ENCODE data around the gene CYP2W1.

The CYP2W1 gene

GRCh38 chr7:966291-967069, 16.5 kb upstream of the CYP2W1 start:
- no peak for DNase-seq

GRCh38 chr7:967361-968082, 15.5 kb upstream of the CYP2W1 start:
- no peak for DNase-seq

DNA sequence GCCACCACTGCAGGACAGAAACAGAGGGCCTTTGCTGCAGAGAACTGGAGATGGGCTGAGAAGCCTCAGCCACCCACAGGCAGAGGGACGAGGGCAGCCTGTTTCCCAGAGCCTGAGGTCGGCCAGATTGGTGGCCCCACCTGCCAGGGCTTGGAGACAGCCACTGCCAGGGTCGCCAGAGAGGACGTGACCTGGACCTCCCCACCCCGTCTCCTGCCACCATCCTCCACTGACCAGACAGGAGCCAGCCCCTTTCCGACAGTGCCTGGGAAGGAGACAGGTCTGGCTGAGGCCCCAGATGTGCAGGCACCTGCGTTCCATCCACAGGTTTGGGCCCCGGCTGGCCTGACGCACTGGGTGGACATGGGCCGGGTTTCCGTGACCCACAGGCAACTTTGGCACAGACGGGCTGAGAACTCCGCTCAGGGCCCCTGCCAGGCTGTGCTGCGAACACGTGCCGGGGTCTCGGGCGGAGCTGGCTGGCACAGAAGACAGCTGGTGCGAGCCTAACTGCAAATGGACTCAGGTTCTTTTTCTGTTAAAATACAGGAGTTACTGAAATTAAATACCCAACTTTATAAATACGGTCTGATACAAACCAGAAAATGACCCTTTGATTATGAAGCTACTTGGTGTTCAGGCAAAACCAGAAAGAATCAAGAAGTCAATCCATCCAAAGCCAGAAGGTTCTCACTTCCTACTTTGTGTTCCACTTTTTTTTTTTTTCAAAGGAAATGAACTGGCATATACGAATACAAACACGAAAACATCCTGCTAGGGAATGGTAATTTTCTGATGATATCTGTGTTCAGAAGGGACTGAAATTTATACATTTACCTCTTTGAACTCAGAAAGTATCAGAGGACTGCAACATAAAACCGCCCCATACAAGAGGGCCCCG, 14.5 kb upstream of the CYP2W1 start:
- DNase-seq = no peak

GRCh38 chr7:969403-969802, 13.6 kb upstream of the CYP2W1 start:
- DNase-seq = no peak

GRCh38 chr7:970744-971143, 12.2 kb upstream of the CYP2W1 start:
- DNase-seq = no peak

- DNase-seq = no peak
These were observed 10.9 kb upstream of the CYP2W1 start for GRCh38 chr7:972110-972509.

GRCh38 chr7:972676-973309, 10.2 kb upstream of the CYP2W1 start:
- DNase-seq = no peak

GRCh38 chr7:973312-973711, 9.7 kb upstream of the CYP2W1 start:
- DNase-seq = no peak

DNA sequence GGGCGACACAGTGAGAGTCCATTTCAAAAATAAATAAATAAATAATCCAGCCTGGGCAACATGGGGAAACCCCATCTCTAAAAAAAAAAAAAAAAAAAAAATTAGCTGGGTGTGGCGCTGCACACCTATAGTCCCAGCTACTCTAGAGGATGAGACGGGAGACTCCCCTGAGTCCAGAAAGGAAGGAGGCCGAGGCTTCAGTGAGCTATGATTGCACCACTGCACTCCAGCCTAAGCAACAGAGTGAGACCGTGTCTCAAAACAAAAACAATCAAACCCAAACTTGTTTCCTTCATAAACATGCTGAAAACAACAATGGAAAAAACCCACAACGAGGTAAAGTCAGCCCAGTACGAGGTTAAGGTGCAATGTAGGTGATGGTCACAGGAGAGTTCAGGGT, 8.8 kb upstream of the CYP2W1 start:
- no peak for DNase-seq

DNA sequence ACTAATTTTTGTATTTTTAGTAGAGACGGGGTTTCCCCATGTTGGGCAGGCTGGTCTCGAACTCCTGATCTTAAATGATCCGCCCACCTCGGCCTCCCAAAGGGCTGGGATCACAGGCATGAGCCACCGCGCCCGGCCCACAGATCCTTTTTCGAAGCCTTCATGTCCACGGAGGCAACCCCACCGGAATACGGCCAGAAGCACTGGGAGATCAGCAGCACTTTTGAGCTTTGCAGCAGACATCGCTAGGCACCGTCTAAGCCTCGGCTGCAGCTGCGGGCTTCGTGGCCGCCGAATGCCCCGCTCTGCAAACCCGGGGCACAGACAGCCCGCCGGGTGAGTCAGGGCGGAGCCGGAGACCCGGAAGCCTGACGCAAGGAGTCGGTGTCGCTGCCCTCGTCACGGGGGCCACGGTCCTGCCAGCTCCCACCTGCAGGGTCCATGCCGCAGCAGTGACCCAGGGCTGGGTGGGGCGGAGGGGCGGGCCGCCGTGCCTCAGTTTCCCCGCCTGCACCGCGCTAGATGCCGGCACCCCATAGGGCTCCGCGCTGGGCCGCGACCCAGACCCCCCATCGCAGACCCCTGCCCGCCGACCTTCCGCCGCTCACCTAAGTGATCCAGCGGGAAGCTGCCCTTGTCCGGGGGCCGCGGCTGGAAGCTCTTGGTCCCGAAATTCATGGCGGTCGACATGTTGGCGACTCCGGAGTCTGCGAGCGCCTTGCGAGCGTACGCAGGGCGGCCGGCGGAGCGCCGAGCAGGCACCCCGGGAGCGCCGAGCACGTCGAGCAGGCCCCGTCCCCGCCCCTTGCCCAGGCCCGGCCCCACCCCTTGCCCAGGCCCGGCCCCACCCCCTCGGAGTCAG, 7.9 kb upstream of the CYP2W1 start, which contains the start of gene COX19:
Gene COX19, minus strand, starts transcription at position 730 of the 862 bp plus-strand sequence. Its CDS starts 40 bp downstream, at position 690.
- DNase-seq = peak; percentile 27

DNA sequence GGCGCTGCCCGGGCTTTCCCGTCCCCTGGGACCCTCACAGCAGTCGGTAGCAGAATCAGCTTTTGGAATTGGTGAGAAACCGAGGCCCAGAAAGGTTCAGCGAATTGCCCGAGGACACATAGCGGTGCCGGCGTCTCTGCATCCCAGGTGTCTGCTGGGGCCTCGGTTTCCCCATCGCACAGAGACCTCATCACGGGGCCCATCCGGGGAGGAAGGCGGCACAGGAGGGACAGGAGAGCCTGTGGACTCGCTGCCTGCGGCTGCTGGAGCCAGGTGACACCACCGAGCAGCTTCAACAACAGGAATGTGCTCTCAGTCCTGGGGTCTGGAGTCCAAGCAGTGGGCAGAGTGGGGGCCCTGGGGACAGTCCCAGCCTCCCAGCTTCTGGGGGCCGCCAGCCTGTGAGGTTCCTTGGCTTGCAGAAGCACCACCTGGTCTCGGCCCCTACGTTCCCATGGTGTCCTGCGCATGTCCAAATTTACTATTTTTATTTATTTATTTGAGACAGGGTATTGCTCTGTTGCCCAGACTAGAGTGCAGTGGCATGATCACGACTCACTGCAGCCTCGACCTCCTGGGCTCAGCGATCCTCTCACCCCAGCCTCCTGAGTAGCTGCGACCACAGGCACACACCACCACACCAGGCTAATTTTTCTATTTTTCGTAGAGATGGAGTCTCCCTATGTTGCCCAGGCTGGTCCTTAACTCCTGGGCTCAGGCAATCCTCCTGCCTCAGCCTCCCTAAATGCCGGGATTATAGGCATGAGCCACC, 7.1 kb upstream of the CYP2W1 start:
- no peak for DNase-seq

DNA sequence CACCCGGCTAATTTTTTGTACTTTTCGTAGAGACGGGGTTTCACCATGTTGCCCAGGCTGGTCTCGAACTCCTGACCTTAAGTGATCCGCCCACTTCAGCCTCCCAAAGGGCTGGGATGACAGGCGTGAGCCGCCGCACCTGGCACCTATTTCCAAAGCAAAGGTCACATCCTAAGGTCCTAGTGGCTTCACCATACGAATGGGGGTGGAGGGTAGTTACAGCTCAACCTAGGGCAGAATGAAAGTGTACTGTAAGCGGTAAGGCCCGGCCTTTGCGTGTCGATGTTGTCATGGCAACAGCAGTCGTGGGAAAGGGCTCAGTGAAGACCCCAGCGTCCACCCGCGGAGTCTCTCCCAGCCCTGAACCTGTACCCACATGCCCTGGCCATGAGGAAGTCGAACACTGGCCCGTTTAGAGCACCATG, 6.1 kb upstream of the CYP2W1 start:
- DNase-seq = no peak

DNA sequence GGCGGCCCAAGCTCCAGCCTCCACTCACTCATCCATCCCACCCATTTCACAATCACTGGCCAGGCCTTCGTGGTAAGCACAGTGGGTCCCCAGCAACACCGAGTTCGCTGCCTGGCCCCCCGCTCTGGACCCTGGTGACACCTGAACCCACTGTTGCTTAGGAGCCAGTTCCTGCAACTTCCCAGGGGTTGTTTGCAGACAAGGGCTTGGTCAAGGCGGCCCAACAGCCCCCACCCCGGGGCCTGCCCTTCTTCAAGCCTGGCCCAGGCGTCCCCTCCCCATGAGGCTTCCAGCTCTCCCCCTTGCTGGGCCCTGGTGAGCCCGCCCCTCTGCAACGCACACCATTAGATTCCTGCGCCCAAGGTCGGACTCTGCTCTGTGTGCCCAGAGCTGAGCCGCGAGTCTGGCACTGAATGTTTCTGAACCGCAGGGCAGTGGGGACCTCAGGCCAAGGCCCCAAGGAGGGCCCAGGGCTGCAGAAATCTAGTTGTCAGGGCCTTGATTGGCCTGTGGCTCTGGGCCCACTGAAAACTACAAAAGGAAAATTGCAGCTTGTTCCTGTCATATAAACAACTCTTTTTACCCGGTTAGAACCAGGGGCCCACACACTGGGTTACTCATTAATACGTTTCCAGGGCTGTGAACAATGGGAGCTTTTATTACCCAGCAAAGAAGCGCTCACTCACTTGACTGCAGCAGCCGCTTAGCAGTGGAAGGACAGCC, 5.5 kb upstream of the CYP2W1 start:
- no peak for DNase-seq

GRCh38 chr7:978049-978346, 5.0 kb upstream of the CYP2W1 start:
- no peak for DNase-seq

DNA sequence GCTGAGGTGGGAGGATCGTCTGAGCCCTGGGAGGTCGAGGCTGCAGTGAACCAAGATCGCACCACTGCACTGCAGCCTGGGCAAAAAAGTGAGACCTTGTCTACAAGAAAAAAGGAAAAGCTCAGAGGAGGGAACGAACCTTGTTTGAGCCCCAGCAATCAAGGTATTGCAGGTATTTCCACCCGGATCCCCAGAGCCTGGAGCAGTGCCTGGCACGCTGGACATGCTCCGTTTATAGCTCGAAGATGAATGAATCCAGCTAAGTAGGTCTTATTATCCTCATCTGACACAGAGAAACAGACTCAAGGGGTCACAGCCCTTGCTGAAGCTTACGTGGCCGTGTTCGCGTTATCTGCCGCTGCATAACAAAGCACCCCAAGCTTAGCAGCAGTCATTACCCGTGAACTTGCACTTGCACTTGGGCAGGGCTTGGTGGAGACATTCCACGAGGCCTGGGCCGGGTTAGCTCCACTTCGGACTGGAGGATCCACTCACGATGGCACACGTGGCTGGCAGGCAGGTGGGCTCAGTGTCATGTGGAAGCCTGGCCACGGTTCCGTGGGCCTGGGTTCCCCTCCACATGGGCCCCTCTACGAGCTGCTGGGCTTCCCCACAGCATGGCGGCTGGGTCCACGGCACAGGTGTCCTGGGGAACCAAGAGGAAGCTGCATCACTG, 4.4 kb upstream of the CYP2W1 start:
- DNase-seq = no peak

DNA sequence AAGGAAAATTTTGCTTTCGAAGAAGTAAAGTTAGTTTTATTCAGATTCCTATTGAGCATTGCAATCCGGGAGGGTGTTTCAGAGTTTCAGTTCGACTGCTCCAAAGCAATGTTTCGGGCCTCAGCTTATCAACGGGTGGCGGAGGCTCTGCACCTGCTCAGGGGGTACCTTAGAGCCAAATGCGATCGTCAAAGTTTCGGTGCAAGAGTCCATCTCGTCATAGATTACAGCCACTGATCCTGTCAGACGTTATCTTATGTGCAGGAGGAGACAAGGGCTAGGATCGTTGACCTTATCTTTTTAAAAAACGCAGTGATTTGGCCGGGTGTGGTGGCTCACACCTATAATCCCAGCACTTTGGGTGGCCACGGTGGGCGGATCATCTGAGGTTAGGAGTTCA, 3.8 kb upstream of the CYP2W1 start:
- no peak for DNase-seq

DNA sequence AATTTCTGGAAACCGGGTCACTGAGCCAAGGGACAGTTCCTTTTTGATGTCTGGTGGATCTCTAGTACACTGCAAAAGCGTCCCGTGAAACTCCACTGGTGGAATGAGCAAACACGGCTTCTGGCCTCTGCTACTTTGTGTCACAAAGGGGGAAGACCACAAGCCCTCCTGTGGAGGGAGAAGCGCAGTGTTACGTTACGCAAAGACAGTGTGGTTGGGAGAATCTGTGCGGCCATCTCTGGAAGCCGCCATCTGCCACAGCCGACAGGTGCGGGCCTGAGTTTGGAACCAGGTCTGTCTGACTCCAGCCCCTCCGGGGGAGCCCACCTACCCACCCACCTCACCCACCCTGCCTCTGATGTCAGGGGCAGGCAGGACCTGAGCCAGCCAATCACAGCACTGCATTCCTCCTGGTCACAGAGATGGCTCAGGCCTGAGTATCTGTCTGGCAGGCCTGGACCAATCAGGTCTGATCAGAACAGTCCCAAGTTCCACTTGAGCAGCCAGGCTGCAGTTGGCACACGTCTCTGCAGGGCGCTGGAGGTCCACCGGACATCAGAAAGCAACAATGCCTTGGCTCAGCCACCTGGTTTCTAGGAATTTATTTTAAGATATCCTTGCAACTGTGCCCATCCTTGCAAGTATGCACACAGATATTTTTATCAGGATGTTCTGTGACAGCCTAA, 3.0 kb upstream of the CYP2W1 start:
- no peak for DNase-seq

DNA sequence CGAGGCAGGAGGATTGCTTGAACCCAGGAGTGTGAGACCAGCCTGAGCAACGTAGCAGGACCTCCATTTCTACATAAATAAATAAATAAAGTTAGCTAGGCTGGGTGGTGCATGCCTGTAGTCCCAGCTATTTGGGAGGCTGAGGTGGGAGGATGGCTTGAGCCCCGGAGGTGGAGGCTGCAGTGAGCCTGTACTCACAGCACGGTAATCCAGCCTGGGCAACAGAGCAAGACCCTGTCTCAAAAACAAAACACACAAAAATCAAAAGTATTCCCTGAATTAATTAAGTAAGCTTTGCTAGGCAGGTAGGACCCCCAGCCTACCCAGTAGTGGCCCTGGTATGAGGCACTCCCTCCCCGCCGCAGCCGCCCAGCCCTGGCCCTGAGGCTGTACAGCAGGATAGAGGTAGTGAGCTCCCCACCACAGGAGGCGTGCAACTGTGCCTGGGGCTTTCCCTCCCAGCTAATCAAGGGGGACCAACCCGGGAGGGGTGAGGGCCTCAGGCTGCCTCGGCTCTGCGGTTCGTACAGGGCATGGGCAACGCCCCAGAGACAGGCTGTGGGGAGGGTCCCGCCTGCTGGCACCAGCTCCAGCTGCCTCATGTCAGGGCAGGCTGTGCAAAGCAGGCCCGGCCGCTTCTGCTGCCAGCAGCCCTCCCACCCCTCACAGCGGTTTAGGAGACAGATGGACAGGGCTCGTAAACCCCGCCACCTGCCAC, 1.0 kb upstream of the CYP2W1 start:
- no peak for DNase-seq

Data from NCI-H748 treated with DMSO at 0.1 percent for 48 hours (cell line).